ENCODE results near the gene EVX1. TPM values are rescaled to one million over a fixed set of nuclear protein-coding genes. Genes with fewer than 3 reads are reported as not detected.

The EVX1 gene
- total RNA-seq, 6 experiments from 2014 or later, result not detected

- H3K9me3 Mint-ChIP-seq, result no peaks in the 10 kb centered on the region
- DNase-seq, result peak; percentile 33
- no peaks in the 10 kb centered on the region for H3K36me3 Mint-ChIP-seq (ENCODE audit: low read depth)
- H3K4me3 Mint-ChIP-seq, result no peak overlapping the region
- H3K27ac Mint-ChIP-seq, result no peak overlapping the region
- peaks cover 4% of the 10 kb centered on the region; the same call in 1 of the 2 replicates for H3K27me3 Mint-ChIP-seq (ENCODE audit: insufficient read depth)
- no peak for TF ChIP-seq CTCF (IDR thresholded peaks at IDR 0.05)
- H3K4me1 Mint-ChIP-seq (ENCODE audit: low read depth), result peaks cover 5% of the 10 kb centered on the region; the same call in 1 of the 2 replicates
Measured at GRCh38 chr7:27277628-27278027, 35.0 kb downstream of the EVX1 start.

GRCh38 chr7:27283558-27283957, 41.0 kb downstream of the EVX1 start:
- Mint-ChIP-seq H3K9me3 (no peaks in the 10 kb centered on the region), H3K36me3 (ENCODE audit: low read depth) (no peaks in the 10 kb centered on the region), H3K27ac (no peak overlapping the region), H3K4me3 (no peak overlapping the region), H3K27me3 (ENCODE audit: insufficient read depth) (peaks cover 4% of the 10 kb centered on the region), H3K4me1 (ENCODE audit: low read depth) (no peaks in the 10 kb centered on the region)
- DNase-seq, result no peak
- TF ChIP-seq CTCF (IDR thresholded peaks at IDR 0.05), result no peak

GRCh38 chr7:27295236-27295635, 52.6 kb downstream of the EVX1 start:
- Mint-ChIP-seq H3K27ac (no peak overlapping the region), H3K27me3 (ENCODE audit: insufficient read depth) (peaks cover 13% of the 10 kb centered on the region), H3K4me3 (no peak overlapping the region), H3K9me3 (no peaks in the 10 kb centered on the region), H3K36me3 (ENCODE audit: low read depth) (no peaks in the 10 kb centered on the region), H3K4me1 (ENCODE audit: low read depth) (peaks cover 1% of the 10 kb centered on the region; the same call in 1 of the 2 replicates)
- DNase-seq, result no peak
- no peak for TF ChIP-seq CTCF (IDR thresholded peaks at IDR 0.05)

GRCh38 chr7:27297356-27297755, 54.8 kb downstream of the EVX1 start:
- TF ChIP-seq CTCF (IDR thresholded peaks at IDR 0.05), result no peak
- Mint-ChIP-seq H3K27me3 (ENCODE audit: insufficient read depth) (peaks cover 13% of the 10 kb centered on the region), H3K4me1 (ENCODE audit: low read depth) (peaks cover 6% of the 10 kb centered on the region; the same call in 1 of the 2 replicates), H3K27ac (no peak overlapping the region), H3K36me3 (ENCODE audit: low read depth) (no peaks in the 10 kb centered on the region), H3K4me3 (no peak overlapping the region), H3K9me3 (no peaks in the 10 kb centered on the region)
- no peak for DNase-seq

Other genes with a start within 250 kb of the EVX1 start
- under 1 TPM; 0.28 to 0.81 (median 0.45) TPM for gene HOXA1, start 146.8 kb upstream of the EVX1 start, total RNA-seq (2021; fragmentation: NEBNext Ultra II Directional; extraction: Animal tissue kit (Norgen Biotek cat#: 25700))
- under 1 TPM in 3 of 6 experiments, not detected in 3; 0.10 to 0.17 (median 0.14) TPM for gene HOXA2, start 140.1 kb upstream of the EVX1 start, total RNA-seq (2021; fragmentation: NEBNext Ultra II Directional; extraction: Animal tissue kit (Norgen Biotek cat#: 25700))
- gene HOXA4, start 112.0 kb upstream of the EVX1 start, total RNA-seq (2021; fragmentation: NEBNext Ultra II Directional; extraction: Animal tissue kit (Norgen Biotek cat#: 25700)), result 1 to 10 TPM in 1 of 6 experiments, under 1 TPM in 5; 0.38 to 1.0 (median 0.47) TPM
- gene HOXA5, start 99.1 kb upstream of the EVX1 start, total RNA-seq (2021; fragmentation: NEBNext Ultra II Directional; extraction: Animal tissue kit (Norgen Biotek cat#: 25700)), result 1 to 10 TPM; 2.0 to 3.8 (median 2.8) TPM
- gene HOXA6, start 95.0 kb upstream of the EVX1 start, total RNA-seq (2021; fragmentation: NEBNext Ultra II Directional; extraction: Animal tissue kit (Norgen Biotek cat#: 25700)), result 1 to 10 TPM; 2.3 to 3.8 (median 2.8) TPM
- gene HOXA3, start 90.2 kb upstream of the EVX1 start, total RNA-seq (2021; fragmentation: NEBNext Ultra II Directional; extraction: Animal tissue kit (Norgen Biotek cat#: 25700)), result 1 to 10 TPM in 3 of 6 experiments, under 1 TPM in 3; 0.33 to 1.9 (median 1.1) TPM
- gene HOXA7, start 86.1 kb upstream of the EVX1 start, total RNA-seq (2021; fragmentation: NEBNext Ultra II Directional; extraction: Animal tissue kit (Norgen Biotek cat#: 25700)), result 1 to 10 TPM; 6.2 to 8.2 (median 6.8) TPM
- gene HOXA9, start 77.3 kb upstream of the EVX1 start, total RNA-seq (2021; fragmentation: NEBNext Ultra II Directional; extraction: Animal tissue kit (Norgen Biotek cat#: 25700)), result 10 to 100 TPM; 25.2 to 37.0 (median 26.7) TPM
- 10 to 100 TPM; 38.9 to 43.5 (median 41.1) TPM for gene HOXA10, start 68.5 kb upstream of the EVX1 start, total RNA-seq (2021; fragmentation: NEBNext Ultra II Directional; extraction: Animal tissue kit (Norgen Biotek cat#: 25700))
- gene HOXA11, start 57.6 kb upstream of the EVX1 start, total RNA-seq (2021; fragmentation: NEBNext Ultra II Directional; extraction: Animal tissue kit (Norgen Biotek cat#: 25700)), result 10 to 100 TPM; 33.1 to 42.1 (median 39.1) TPM
- gene HOXA13, start 42.7 kb upstream of the EVX1 start, total RNA-seq (2021; fragmentation: NEBNext Ultra II Directional; extraction: Animal tissue kit (Norgen Biotek cat#: 25700)), result 10 to 100 TPM; 11.1 to 16.0 (median 13.1) TPM